G401.6 (cell line): ENCODE data around the gene DEFB108B.
"Not testable (repeated sequence)": the region's sequence is repeated elsewhere in the genome, so short reads cannot be mapped to it uniquely, and the experiment has no call there.

Source experiments
- FAIRE-seq: peaks from 2 replicates; lab custom pipeline; 2012; peaks lifted over from hg19 to GRCh38; lab: Jason Lieb, UNC

Gene DEFB108B

GRCh38 chr11:71821539-71821938, 11.5 kb upstream of the DEFB108B start:
- not testable (repeated sequence) for FAIRE-seq

GRCh38 chr11:71829247-71829646, 3.8 kb upstream of the DEFB108B start:
- FAIRE-seq: not testable (repeated sequence)

GRCh38 chr11:71829686-71830085, 3.3 kb upstream of the DEFB108B start:
- FAIRE-seq: not testable (repeated sequence)

- FAIRE-seq: not testable (repeated sequence)
These were observed 9.7 kb downstream of the DEFB108B start for GRCh38 chr11:71842720-71843119.

GRCh38 chr11:71843355-71843754, 10.4 kb downstream of the DEFB108B start:
- FAIRE-seq: not testable (repeated sequence)

- no peak for FAIRE-seq
These were observed 10.9 kb downstream of the DEFB108B start for GRCh38 chr11:71843858-71844257.

- not testable (repeated sequence) for FAIRE-seq
These were observed 20.9 kb downstream of the DEFB108B start for GRCh38 chr11:71853895-71854294.

GRCh38 chr11:71855880-71856279, 22.9 kb downstream of the DEFB108B start:
- FAIRE-seq: not testable (repeated sequence)

GRCh38 chr11:71860835-71861234, 27.8 kb downstream of the DEFB108B start:
- FAIRE-seq: not testable (repeated sequence)

- not testable (repeated sequence) for FAIRE-seq
These were observed 31.1 kb downstream of the DEFB108B start for GRCh38 chr11:71863978-71864627.

GRCh38 chr11:71867209-71867608, 34.2 kb downstream of the DEFB108B start:
- FAIRE-seq: not testable (repeated sequence)

GRCh38 chr11:71869931-71870330, 36.9 kb downstream of the DEFB108B start:
- not testable (repeated sequence) for FAIRE-seq

GRCh38 chr11:71870661-71871060, 37.7 kb downstream of the DEFB108B start:
- not testable (repeated sequence) for FAIRE-seq

- FAIRE-seq: not testable (repeated sequence)
These were observed 43.3 kb downstream of the DEFB108B start for GRCh38 chr11:71876262-71876661.

GRCh38 chr11:71878059-71878458, 45.1 kb downstream of the DEFB108B start, which contains the start of gene DEFB131B:
DEFB131B (plus strand) TSS chr11:71878453; CDS start chr11:71878453, 0 bp downstream.
- not testable (repeated sequence) for FAIRE-seq

- FAIRE-seq: not testable (repeated sequence)
These were observed 52.8 kb downstream of the DEFB108B start for GRCh38 chr11:71885806-71886205.
